Measurements from ENCODE around the gene C1orf53. TPM values are rescaled to one million over a fixed set of nuclear protein-coding genes. Genes with fewer than 3 reads are reported as not detected.
"Not testable (repeated sequence)": the region's sequence is repeated elsewhere in the genome, so short reads cannot be mapped to it uniquely, and the experiment has no call there.

Gene C1orf53
- total RNA-seq, 1 experiment from 2014 or later = 6.0 TPM

GRCh38 chr1:197876894-197877293, 25.5 kb upstream of the C1orf53 start:
- H3K4me2 ChIP-seq = no peak overlapping the region
- H3K27me3 ChIP-seq (ENCODE audit: insufficient read depth, low read depth) = no peaks in the 10 kb centered on the region
- no peak for DNase-seq
- H3K9me3 ChIP-seq (ENCODE audit: insufficient read depth, low read depth) = peaks cover 8% of the 10 kb centered on the region; the same call in 1 of the 2 replicates
- TF ChIP-seq CTCF (conservative IDR thresholded peaks at IDR 0.05) (no peak), EZH2 (IDR thresholded peaks at IDR 0.05; ENCODE audit: low read depth) (no peak)
- H4K20me1 ChIP-seq (ENCODE audit: insufficient read depth) = no peaks in the 10 kb centered on the region
- ChIA-PET CTCF (no interaction called here), POLR2A (ENCODE audit: unreplicated experiment) (interaction anchor here (0.6 kb wide), 1 partner anchor 149 kb away, joined by 3 read pairs; no protein-coding TSS in a partner anchor)
- no peak overlapping the region for H2AFZ ChIP-seq
- H3K9me2 ChIP-seq (ENCODE audit: insufficient read depth) = no peaks in the 10 kb centered on the region
- intact Hi-C loops (cut with micrococcal nuclease; ENCODE audit: unreplicated experiment) = no loop called here
- no peaks in the 10 kb centered on the region for H3K36me3 ChIP-seq (ENCODE audit: low read depth)
- BruUV-seq (replicated peaks) = no TSS peak
- no peaks in the 10 kb centered on the region for H3F3A ChIP-seq (ENCODE audit: insufficient read depth, low read depth)
- H3K4me3 ChIP-seq = no peak overlapping the region
- no peak overlapping the region for H3K27ac ChIP-seq
- no peaks in the 10 kb centered on the region for H3K79me2 ChIP-seq (ENCODE audit: low read depth)
- H3K4me1 ChIP-seq (replicated peaks; ENCODE audit: insufficient read depth) = no peaks in the 10 kb centered on the region

GRCh38 chr1:197880385-197880784, 22.0 kb upstream of the C1orf53 start:
- H3K4me2 ChIP-seq; H3K79me2 ChIP-seq (ENCODE audit: low read depth); H4K20me1 ChIP-seq (ENCODE audit: insufficient read depth); DNase-seq; intact Hi-C loops (cut with micrococcal nuclease; ENCODE audit: unreplicated experiment); H3K27ac ChIP-seq; H3K36me3 ChIP-seq (ENCODE audit: low read depth); H3K9me2 ChIP-seq (ENCODE audit: insufficient read depth); CTCF ChIA-PET; POLR2A ChIA-PET (ENCODE audit: unreplicated experiment); H3K9me3 ChIP-seq (ENCODE audit: insufficient read depth, low read depth); H2AFZ ChIP-seq; H3K4me3 ChIP-seq; H3F3A ChIP-seq (ENCODE audit: insufficient read depth, low read depth); BruUV-seq (replicated peaks); H3K4me1 ChIP-seq (replicated peaks; ENCODE audit: insufficient read depth); H3K27me3 ChIP-seq (ENCODE audit: insufficient read depth, low read depth): not testable (repeated sequence)

- POLR2A ChIA-PET (ENCODE audit: unreplicated experiment); intact Hi-C loops (cut with micrococcal nuclease; ENCODE audit: unreplicated experiment); H3F3A ChIP-seq (ENCODE audit: insufficient read depth, low read depth): not testable (repeated sequence)
Measured at GRCh38 chr1:197882241-197882640, 20.2 kb upstream of the C1orf53 start.

GRCh38 chr1:197884173-197884572, 18.3 kb upstream of the C1orf53 start:
- no TSS peak for BruUV-seq (replicated peaks)
- no peak overlapping the region for H3K4me2 ChIP-seq
- intact Hi-C loops (cut with micrococcal nuclease; ENCODE audit: unreplicated experiment) = no loop called here
- TF ChIP-seq EZH2 (IDR thresholded peaks at IDR 0.05; ENCODE audit: low read depth) (no peak), CTCF (conservative IDR thresholded peaks at IDR 0.05) (no peak)
- no peaks in the 10 kb centered on the region for H3K36me3 ChIP-seq (ENCODE audit: low read depth)
- no peak overlapping the region for H3K27ac ChIP-seq
- H2AFZ ChIP-seq = no peak overlapping the region
- ChIA-PET CTCF (no interaction called here), POLR2A (ENCODE audit: unreplicated experiment) (no interaction called here)
- no peaks in the 10 kb centered on the region for H3K27me3 ChIP-seq (ENCODE audit: insufficient read depth, low read depth)
- no peaks in the 10 kb centered on the region for H4K20me1 ChIP-seq (ENCODE audit: insufficient read depth)
- DNase-seq = no peak
- no peaks in the 10 kb centered on the region for H3K9me3 ChIP-seq (ENCODE audit: insufficient read depth, low read depth)
- H3F3A ChIP-seq (ENCODE audit: insufficient read depth, low read depth) = no peaks in the 10 kb centered on the region
- H3K79me2 ChIP-seq (ENCODE audit: low read depth) = no peaks in the 10 kb centered on the region
- H3K9me2 ChIP-seq (ENCODE audit: insufficient read depth) = no peaks in the 10 kb centered on the region; the same call in 1 of the 2 replicates
- H3K4me1 ChIP-seq (replicated peaks; ENCODE audit: insufficient read depth) = no peaks in the 10 kb centered on the region
- no peak overlapping the region for H3K4me3 ChIP-seq

More at GRCh38 chr1:197882241-197882640, 20.2 kb upstream of the C1orf53 start:
- H3K4me1 ChIP-seq (replicated peaks; ENCODE audit: insufficient read depth); H3K27me3 ChIP-seq (ENCODE audit: insufficient read depth, low read depth); H3K9me2 ChIP-seq (ENCODE audit: insufficient read depth); DNase-seq; H4K20me1 ChIP-seq (ENCODE audit: insufficient read depth); H3K4me3 ChIP-seq; H3K79me2 ChIP-seq (ENCODE audit: low read depth); H3K9me3 ChIP-seq (ENCODE audit: insufficient read depth, low read depth); H3K27ac ChIP-seq; CTCF ChIA-PET; H2AFZ ChIP-seq; H3K4me2 ChIP-seq; BruUV-seq (replicated peaks); H3K36me3 ChIP-seq (ENCODE audit: low read depth): not testable (repeated sequence)
